Nephron (organoid): ENCODE data around the gene DFFB.
A peak's percentile ranks its signal among the peaks of the same experiment; 100 is the strongest.

Experiments
- H3K27ac Mint-ChIP-seq, 3 experiments: 2 replicates each; pipeline ENCODE4 v1.8.0; 2020; ENCODE audit warnings: mixed read lengths in 3 of 3, mild to moderate bottlenecking in 2 of 3, moderate library complexity in 1 of 3
- H3K27me3 Mint-ChIP-seq: 2 replicates; pipeline ENCODE4 v1.8.0; 2021; ENCODE audit warnings: low read depth, mild to moderate bottlenecking, moderate library complexity, mixed read lengths
- H3K36me3 Mint-ChIP-seq: 2 replicates; pipeline ENCODE4 v1.8.0; 2020; ENCODE audit warnings: low read depth, mixed read lengths
- H3K4me1 Mint-ChIP-seq: 2 replicates; pipeline ENCODE4 v1.8.0; 2020; ENCODE audit warnings: mixed read lengths
- H3K4me3 Mint-ChIP-seq, 3 experiments: 2 replicates each; pipeline ENCODE4 v1.8.0; 2020; ENCODE audit warnings: mild to moderate bottlenecking in 3 of 3, mixed read lengths in 3 of 3, moderate library complexity in 2 of 3
- H3K9me3 Mint-ChIP-seq: 2 replicates; pipeline ENCODE4 v1.8.0; 2020; ENCODE audit warnings: mixed read lengths
- CTCF ChIP-seq, 3 experiments: fragments of 200-600 bp; sonication (generic); IDR thresholded peaks; one replicate each; pipeline ENCODE4 v1.5.0; 2021; ENCODE audit warnings: antibody characterized with exemption in 3 of 3; ENCODE audit not compliant: unreplicated experiment in 3 of 3

DFFB gene

DNA sequence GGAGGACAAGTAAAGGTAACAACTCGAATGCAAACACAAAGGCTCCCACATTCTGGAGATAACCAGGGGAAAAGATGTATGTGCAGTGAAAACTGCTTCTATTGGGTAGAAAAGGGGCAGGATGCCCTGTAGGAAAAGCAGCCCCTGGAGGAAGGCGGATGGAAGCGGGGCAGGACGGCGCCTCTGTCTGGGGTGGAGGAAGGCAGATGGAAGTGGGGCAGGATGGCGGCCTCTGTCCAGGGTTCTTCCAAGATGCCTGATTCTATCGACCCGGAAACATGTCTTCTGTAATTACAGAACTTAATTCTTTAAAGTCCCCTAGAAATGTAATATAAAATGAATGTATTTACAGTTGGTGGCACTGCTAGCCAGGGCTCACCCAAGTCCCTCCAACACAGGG, 37.0 kb upstream of the DFFB start:
- Mint-ChIP-seq H3K27ac (peak overlapping the region; percentile 65 to 91 (median 76)), H3K9me3 (no peaks in the 10 kb centered on the region), H3K4me1 (peaks cover 18% of the 10 kb centered on the region), H3K27me3 (no peaks in the 10 kb centered on the region), H3K4me3 (no peak overlapping the region), H3K36me3 (peaks cover 61% of the 10 kb centered on the region)
- no peak for TF ChIP-seq CTCF (IDR thresholded peaks at IDR 0.05; ENCODE audit: unreplicated experiment in 3 of 3)

DNA sequence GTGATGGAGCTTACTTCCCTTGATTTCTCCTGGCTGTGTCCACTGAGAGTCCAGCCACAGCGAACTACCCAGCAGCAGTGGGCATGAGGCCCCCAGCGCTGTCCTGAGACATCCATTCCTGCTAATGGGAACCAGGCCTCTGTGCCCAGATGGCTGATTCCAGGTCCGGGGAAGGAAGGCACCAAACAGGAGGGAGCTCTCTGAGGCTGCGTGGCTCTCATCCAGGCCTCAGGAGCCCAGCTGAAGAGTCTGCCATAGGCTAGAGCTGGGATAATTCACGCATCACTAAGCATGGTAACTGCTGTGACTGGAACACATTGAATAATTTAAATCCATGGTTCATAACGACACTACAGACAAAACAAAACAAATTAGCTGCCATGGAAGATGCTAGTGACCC, 36.3 kb upstream of the DFFB start:
- Mint-ChIP-seq H3K9me3 (no peaks in the 10 kb centered on the region), H3K4me3 (no peak overlapping the region), H3K4me1 (peaks cover 18% of the 10 kb centered on the region), H3K27me3 (no peaks in the 10 kb centered on the region), H3K36me3 (peaks cover 62% of the 10 kb centered on the region), H3K27ac (peak overlapping the region; percentile 64 to 76 (median 68))
- no peak for TF ChIP-seq CTCF (IDR thresholded peaks at IDR 0.05; ENCODE audit: unreplicated experiment in 3 of 3)

DNA sequence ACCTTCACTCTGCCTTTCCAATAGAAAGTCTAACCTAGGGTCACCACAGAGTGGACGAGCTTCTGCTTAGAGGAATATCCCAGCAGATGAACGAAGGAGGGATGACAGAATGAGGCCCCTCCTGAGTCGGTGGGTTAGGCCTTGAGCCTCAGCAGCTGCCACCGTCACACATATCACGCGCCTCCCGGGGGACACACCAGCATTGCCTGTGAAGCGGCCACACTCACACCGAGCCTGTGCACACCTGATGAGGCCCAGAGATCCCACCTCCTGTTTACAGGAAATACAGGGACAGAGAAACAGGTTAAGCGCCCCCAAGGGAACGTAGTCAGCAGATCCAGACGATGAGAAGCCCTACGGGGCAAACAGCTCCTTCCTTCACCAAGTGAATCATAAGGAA, 35.8 kb upstream of the DFFB start:
- H3K9me3 Mint-ChIP-seq = no peaks in the 10 kb centered on the region
- H3K36me3 Mint-ChIP-seq = peaks cover 65% of the 10 kb centered on the region
- TF ChIP-seq CTCF (IDR thresholded peaks at IDR 0.05; ENCODE audit: unreplicated experiment in 3 of 3) = no peak
- peaks cover 18% of the 10 kb centered on the region for H3K4me1 Mint-ChIP-seq
- no peak overlapping the region for H3K4me3 Mint-ChIP-seq
- peak overlapping the region; percentile 64 to 76 (median 68) for H3K27ac Mint-ChIP-seq
- no peaks in the 10 kb centered on the region for H3K27me3 Mint-ChIP-seq

- peaks cover 67% of the 10 kb centered on the region for H3K36me3 Mint-ChIP-seq
- peaks cover 18% of the 10 kb centered on the region for H3K4me1 Mint-ChIP-seq
- no peak for TF ChIP-seq CTCF (IDR thresholded peaks at IDR 0.05; ENCODE audit: unreplicated experiment in 3 of 3)
- H3K4me3 Mint-ChIP-seq = no peak overlapping the region
- H3K27ac Mint-ChIP-seq = peak overlapping the region in 2 of 3 experiments; percentile 68 to 76
- H3K27me3 Mint-ChIP-seq = no peaks in the 10 kb centered on the region
- no peaks in the 10 kb centered on the region for H3K9me3 Mint-ChIP-seq
These were observed 35.4 kb upstream of the DFFB start for GRCh38 chr1:3821908-3822307.

DNA sequence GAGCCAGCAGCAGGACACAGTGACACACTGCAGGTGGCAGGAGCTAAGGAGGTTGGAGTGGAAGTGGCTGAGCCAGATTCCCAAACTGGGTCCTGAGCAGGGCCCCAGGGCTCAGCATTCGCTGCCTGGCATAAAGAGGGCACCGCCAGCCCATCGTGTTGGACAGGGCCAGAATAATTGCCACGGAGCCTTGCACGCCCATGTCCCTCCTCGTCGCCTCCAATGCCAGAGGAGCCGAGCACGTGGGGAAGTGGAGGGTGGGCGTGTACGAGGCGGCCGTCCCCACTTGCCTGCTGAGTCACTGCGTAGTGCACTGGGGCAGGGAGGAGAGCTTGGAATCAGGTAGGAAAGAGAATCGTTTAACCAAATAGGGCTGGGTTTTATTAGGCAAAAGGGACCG, 34.9 kb upstream of the DFFB start:
- TF ChIP-seq CTCF (IDR thresholded peaks at IDR 0.05; ENCODE audit: unreplicated experiment in 3 of 3) = no peak
- Mint-ChIP-seq H3K27me3 (no peaks in the 10 kb centered on the region), H3K4me1 (peaks cover 18% of the 10 kb centered on the region), H3K4me3 (no peak overlapping the region), H3K27ac (no peak overlapping the region), H3K36me3 (peaks cover 64% of the 10 kb centered on the region), H3K9me3 (no peaks in the 10 kb centered on the region)

GRCh38 chr1:3824650-3825049, 32.6 kb upstream of the DFFB start:
- TF ChIP-seq CTCF (IDR thresholded peaks at IDR 0.05; ENCODE audit: unreplicated experiment in 3 of 3) = no peak
- H3K27me3 Mint-ChIP-seq = no peaks in the 10 kb centered on the region
- H3K4me1 Mint-ChIP-seq = peaks cover 13% of the 10 kb centered on the region
- no peaks in the 10 kb centered on the region for H3K9me3 Mint-ChIP-seq
- H3K27ac Mint-ChIP-seq = no peak overlapping the region
- no peak overlapping the region for H3K4me3 Mint-ChIP-seq
- peaks cover 64% of the 10 kb centered on the region for H3K36me3 Mint-ChIP-seq
